Measurements from ENCODE around the gene PGGHG. TPM values are rescaled to one million over a fixed set of nuclear protein-coding genes. Genes with fewer than 3 reads are reported as not detected.

PGGHG gene
- total and polyA plus RNA-seq, 2 of the 13 experiments (the other 11 are each of a cell fraction or from before 2014, with no cell fraction given) = 5.9 to 14.8 TPM

DNA sequence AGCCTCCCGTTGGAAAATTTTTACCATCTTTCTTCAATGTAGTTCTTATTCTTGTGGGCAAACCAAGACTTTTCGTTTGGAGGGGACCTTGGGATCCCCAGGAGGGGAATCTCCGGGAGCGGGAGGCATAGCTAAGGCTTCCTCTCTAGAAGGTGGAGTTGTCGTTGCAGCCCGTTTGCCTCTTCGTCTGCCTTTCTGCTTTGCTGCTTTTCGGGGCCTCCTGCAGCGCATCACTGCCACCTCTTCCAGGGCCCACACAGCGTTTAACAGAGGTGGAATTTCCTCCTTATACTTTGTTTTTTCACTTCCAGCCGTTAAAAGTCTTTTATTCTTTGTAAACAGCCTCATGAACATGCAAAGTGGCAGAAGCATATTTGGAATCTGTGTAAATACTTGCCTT, 35.2 kb downstream of the PGGHG start:
- WGBS (ENCODE audit: low lambda C conversion rate) = 26% methylated on average over 11 of the region's 11 CpGs
- no peaks in the 10 kb centered on the region for H4K20me1 ChIP-seq (ENCODE audit: insufficient read depth, low read length)
- no TSS peak for BruUV-seq (replicated peaks)
- no peak for ATAC-seq
- no peak overlapping the region for H3K27ac ChIP-seq (ENCODE audit: extremely low read length, insufficient read depth, low read length)
- no peaks in the 10 kb centered on the region for H3K9me3 ChIP-seq (ENCODE audit: low read length)
- H3K4me1 ChIP-seq (ENCODE audit: insufficient read depth, low read length) = peaks cover 61% of the 10 kb centered on the region
- H3K36me3 ChIP-seq (replicated peaks in 1 of 2; ENCODE audit: control insufficient read depth in 1 of 2, insufficient read depth in 2 of 2, low read length in 2 of 2) = no peaks in the 10 kb centered on the region
- peak overlapping the region; percentile 1 for H2AFZ ChIP-seq (ENCODE audit: low read length)
- in situ Hi-C loops (cut with HindIII; ENCODE audit: extremely low pct_ligation_motif_present, low pct_unique_long_range_greater_than_20kb) = no loop called here
- no peaks in the 10 kb centered on the region for H3K27me3 ChIP-seq (ENCODE audit: control insufficient read depth in 1 of 2, insufficient read depth in 2 of 2, low read length in 2 of 2)
- peak overlapping the region; percentile 7 to 50 (median 36); a peak in 5 of 6 replicates for H3K4me3 ChIP-seq (replicated peaks in 1 of 3; ENCODE audit: insufficient read depth in 1 of 3, low read depth in 2 of 3, low read length in 3 of 3)
- ChIA-PET CTCF (ENCODE audit: low intra/inter-chr PET ratio, low total read pairs) (no interaction called here), POLR2A (interaction anchor here (1.0 to 6.1 kb wide), 3 partner anchors 24 to 40 kb away, joined by 3 to 85 read pairs (median 5); no protein-coding TSS in a partner anchor)
- H3K4me2 ChIP-seq (ENCODE audit: low read depth, low read length) = peak overlapping the region; percentile 69
- intact Hi-C loops (cut with micrococcal nuclease; ENCODE audit: unreplicated experiment) = no loop called here
- DNase-seq (ENCODE audit: low spot score) = no peak
- peaks cover 10% of the 10 kb centered on the region for H3K79me2 ChIP-seq (ENCODE audit: insufficient read depth, low read length)
- TF ChIP-seq, protein P1, sequence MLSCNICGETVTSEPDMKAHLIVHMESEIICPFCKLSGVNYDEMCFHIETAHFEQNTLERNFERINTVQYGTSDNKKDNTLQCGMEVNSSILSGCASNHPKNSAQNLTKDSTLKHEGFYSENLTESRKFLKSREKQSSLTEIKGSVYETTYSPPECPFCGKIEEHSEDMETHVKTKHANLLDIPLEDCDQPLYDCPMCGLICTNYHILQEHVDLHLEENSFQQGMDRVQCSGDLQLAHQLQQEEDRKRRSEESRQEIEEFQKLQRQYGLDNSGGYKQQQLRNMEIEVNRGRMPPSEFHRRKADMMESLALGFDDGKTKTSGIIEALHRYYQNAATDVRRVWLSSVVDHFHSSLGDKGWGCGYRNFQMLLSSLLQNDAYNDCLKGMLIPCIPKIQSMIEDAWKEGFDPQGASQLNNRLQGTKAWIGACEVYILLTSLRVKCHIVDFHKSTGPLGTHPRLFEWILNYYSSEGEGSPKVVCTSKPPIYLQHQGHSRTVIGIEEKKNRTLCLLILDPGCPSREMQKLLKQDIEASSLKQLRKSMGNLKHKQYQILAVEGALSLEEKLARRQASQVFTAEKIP (CRISPR knock-in tag; IDR thresholded peaks at IDR 0.05; ENCODE audit: borderline replicate concordance) = no peak
- TF ChIP-seq, protein P2, sequence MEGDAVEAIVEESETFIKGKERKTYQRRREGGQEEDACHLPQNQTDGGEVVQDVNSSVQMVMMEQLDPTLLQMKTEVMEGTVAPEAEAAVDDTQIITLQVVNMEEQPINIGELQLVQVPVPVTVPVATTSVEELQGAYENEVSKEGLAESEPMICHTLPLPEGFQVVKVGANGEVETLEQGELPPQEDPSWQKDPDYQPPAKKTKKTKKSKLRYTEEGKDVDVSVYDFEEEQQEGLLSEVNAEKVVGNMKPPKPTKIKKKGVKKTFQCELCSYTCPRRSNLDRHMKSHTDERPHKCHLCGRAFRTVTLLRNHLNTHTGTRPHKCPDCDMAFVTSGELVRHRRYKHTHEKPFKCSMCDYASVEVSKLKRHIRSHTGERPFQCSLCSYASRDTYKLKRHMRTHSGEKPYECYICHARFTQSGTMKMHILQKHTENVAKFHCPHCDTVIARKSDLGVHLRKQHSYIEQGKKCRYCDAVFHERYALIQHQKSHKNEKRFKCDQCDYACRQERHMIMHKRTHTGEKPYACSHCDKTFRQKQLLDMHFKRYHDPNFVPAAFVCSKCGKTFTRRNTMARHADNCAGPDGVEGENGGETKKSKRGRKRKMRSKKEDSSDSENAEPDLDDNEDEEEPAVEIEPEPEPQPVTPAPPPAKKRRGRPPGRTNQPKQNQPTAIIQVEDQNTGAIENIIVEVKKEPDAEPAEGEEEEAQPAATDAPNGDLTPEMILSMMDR (CRISPR knock-in tag; IDR thresholded peaks at IDR 0.05) = no peak
- TF ChIP-seq NFIB (CRISPR knock-in tag; IDR thresholded peaks at IDR 0.05; ENCODE audit: borderline replicate concordance) (no peak), RBM39 (IDR thresholded peaks at IDR 0.05; ENCODE audit: low read depth, low read length, poor library complexity, severe bottlenecking) (no peak), ATF7 (IDR thresholded peaks at IDR 0.05) (no peak), ATF7 (CRISPR knock-in tag; IDR thresholded peaks at IDR 0.05) (no peak)
- peak overlapping the region; percentile 20; the same call in 1 of the 2 replicates for H3K9ac ChIP-seq (ENCODE audit: insufficient read depth, low read depth, low read length)
- no peak for FAIRE-seq
